Measurements from ENCODE around the gene GIGYF1. TPM values are rescaled to one million over a fixed set of nuclear protein-coding genes. Genes with fewer than 3 reads are reported as not detected.

Gene GIGYF1
- total and polyA plus RNA-seq, 2 donors (not counting 3 experiments of a cell fraction or from before 2014, with no cell fraction given), result 13.6 to 46.3 TPM

DNA sequence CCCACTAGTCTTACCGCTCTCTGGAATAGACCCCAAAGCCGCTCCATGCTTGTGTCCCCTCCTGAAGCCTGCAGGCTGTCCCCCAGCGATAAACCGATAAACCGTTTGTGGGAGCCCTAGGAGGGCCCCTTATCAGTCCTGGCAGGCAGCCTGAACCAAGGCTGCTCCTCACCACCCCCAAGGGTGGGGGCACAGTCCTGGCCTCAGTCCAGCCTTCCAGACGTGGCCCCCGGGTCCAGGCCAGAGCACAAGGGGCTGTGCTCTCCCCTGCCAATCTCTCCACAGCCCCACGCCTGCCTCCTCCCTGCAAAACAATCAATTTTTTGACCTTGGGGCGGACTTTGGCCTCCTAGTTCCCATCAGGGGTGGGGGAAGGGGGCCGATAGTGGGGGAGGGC, 52.6 kb downstream of the GIGYF1 start, which contains the start of gene TFR2:
Gene TFR2 (minus strand): TSS at position 90 of the 397 bp plus-strand sequence. CDS start 43 bp downstream, at position 47.
- FAIRE-seq, result no peak

More for the DNA sequence above, 52.6 kb downstream of the GIGYF1 start, which contains the start of gene TFR2:
- H3K4me2 ChIP-seq (ENCODE audit: insufficient read depth, low read length), result no peak within 1 kb of the TSS
- H3K4me3 ChIP-seq (replicated peaks in 1 of 3; ENCODE audit: insufficient read depth in 1 of 3, low read depth in 1 of 3, low read length in 3 of 3), result no peak within 1 kb of the TSS
- no peak for DNase-seq (ENCODE audit: low read depth, low spot score)
- POLR2A ChIA-PET, result no interaction called here
- intact Hi-C loops (cut with micrococcal nuclease) (no loop called here), dilution Hi-C loops (cut with MboI; ENCODE audit: extremely low pct_ligation_motif_present, low sequenced_read_pairs) (no loop called here)
- H3K9me3 ChIP-seq (replicated peaks; ENCODE audit: control insufficient read depth, insufficient read depth, low read length), result no peaks in the 10 kb centered on the region
- H3K79me2 ChIP-seq (ENCODE audit: control insufficient read depth, insufficient read depth, low read length), result no peaks in the 10 kb centered on the region
- CTCF ChIA-PET, result no interaction called here
- H2AFZ ChIP-seq (ENCODE audit: low read depth, low read length), result no peak within 1 kb of the TSS
- H3K9ac ChIP-seq (replicated peaks; ENCODE audit: extremely low read depth, insufficient read depth, low read length), result no peak within 1 kb of the TSS
- BruUV-seq (replicated peaks), result no TSS peak
- no peak within 1 kb of the TSS for H3K27ac ChIP-seq (ENCODE audit: insufficient read depth, low read depth, low read length)
- no peaks in the 10 kb centered on the region for H3K27me3 ChIP-seq (ENCODE audit: control insufficient read depth in 2 of 2, insufficient read depth in 2 of 2, low read length in 2 of 2)
- H3K4me1 ChIP-seq (ENCODE audit: control insufficient read depth, extremely low read depth, insufficient read depth, low read length), result no peaks in the 10 kb centered on the region
- H3K9me1 ChIP-seq (replicated peaks; ENCODE audit: control insufficient read depth, extremely low read depth, insufficient read depth, low read length), result no peaks in the 10 kb centered on the region
- TF ChIP-seq, protein P1, sequence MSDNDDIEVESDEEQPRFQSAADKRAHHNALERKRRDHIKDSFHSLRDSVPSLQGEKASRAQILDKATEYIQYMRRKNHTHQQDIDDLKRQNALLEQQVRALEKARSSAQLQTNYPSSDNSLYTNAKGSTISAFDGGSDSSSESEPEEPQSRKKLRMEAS (IDR thresholded peaks at IDR 0.05; ENCODE audit: insufficient read depth, insufficient read length), result no peak
- TF ChIP-seq POLR2AphosphoS5 (IDR thresholded peaks at IDR 0.05; ENCODE audit: insufficient read depth, low read depth, low read length) (no peak), MYC (IDR thresholded peaks at IDR 0.05; ENCODE audit: low read depth, low read length) (no peak), GATA2 (IDR thresholded peaks at IDR 0.05; ENCODE audit: insufficient read depth, insufficient read length, low read depth, low read length) (no peak), FOS (IDR thresholded peaks at IDR 0.05; ENCODE audit: borderline replicate concordance, insufficient read depth, low read length) (no peak), EZH2 (IDR thresholded peaks at IDR 0.05; ENCODE audit: borderline replicate concordance, low read depth, low read length, severe bottlenecking) (no peak), POLR2A (IDR thresholded peaks at IDR 0.05; ENCODE audit: low read depth, low read length) (no peak), JUN (IDR thresholded peaks at IDR 0.05; ENCODE audit: borderline replicate concordance, insufficient read depth, insufficient read length, low read depth) (no peak)
- TF ChIP-seq, protein P2, sequence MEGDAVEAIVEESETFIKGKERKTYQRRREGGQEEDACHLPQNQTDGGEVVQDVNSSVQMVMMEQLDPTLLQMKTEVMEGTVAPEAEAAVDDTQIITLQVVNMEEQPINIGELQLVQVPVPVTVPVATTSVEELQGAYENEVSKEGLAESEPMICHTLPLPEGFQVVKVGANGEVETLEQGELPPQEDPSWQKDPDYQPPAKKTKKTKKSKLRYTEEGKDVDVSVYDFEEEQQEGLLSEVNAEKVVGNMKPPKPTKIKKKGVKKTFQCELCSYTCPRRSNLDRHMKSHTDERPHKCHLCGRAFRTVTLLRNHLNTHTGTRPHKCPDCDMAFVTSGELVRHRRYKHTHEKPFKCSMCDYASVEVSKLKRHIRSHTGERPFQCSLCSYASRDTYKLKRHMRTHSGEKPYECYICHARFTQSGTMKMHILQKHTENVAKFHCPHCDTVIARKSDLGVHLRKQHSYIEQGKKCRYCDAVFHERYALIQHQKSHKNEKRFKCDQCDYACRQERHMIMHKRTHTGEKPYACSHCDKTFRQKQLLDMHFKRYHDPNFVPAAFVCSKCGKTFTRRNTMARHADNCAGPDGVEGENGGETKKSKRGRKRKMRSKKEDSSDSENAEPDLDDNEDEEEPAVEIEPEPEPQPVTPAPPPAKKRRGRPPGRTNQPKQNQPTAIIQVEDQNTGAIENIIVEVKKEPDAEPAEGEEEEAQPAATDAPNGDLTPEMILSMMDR (IDR thresholded peaks at IDR 0.05; ENCODE audit: extremely low read depth in 1 of 2, insufficient read depth in 1 of 2, low read depth in 1 of 2, low read length in 2 of 2), result no peak
- H3K36me3 ChIP-seq (ENCODE audit: control insufficient read depth in 2 of 2, extremely low read depth in 1 of 2, insufficient read depth in 2 of 2, low read length in 2 of 2), result no peaks in the 10 kb centered on the region
- H4K20me1 ChIP-seq (replicated peaks; ENCODE audit: control insufficient read depth, extremely low read depth, insufficient read depth, low read length), result no peaks in the 10 kb centered on the region

All from endothelial cell of umbilical vein (primary cell).